Loucy (cell line): Measurements from ENCODE around the gene PTPRN2.

ENCODE experiments used
- H2AFZ ChIP-seq: fragments of 200-600 bp; sonication (generic); 2 replicates; pipeline ENCODE4 v1.6.0; 2016; ENCODE audit warnings: antibody characterized with exemption, mild to moderate bottlenecking, low read length, moderate library complexity
- H3F3A ChIP-seq: fragments of 200-600 bp; 2 replicates; pipeline ENCODE4 v1.6.0; 2016; ENCODE audit warnings: antibody characterized with exemption, low read depth, mild to moderate bottlenecking
- H3K27me3 ChIP-seq: fragments of 200-600 bp; sonication (generic); 2 replicates; pipeline ENCODE4 v1.6.1; 2014; ENCODE audit warnings: low read length, mild to moderate bottlenecking; ENCODE audit not compliant: insufficient read depth, poor library complexity, severe bottlenecking
- H3K36me3 ChIP-seq: fragments of 200-600 bp; sonication (generic); 2 replicates; pipeline ENCODE4 v1.6.1; 2016; ENCODE audit warnings: low read length; ENCODE audit not compliant: insufficient read depth
- H3K4me1 ChIP-seq: fragments of 200-600 bp; sonication (generic); 2 replicates; pipeline ENCODE4 v1.5.1; 2014; ENCODE audit warnings: low read length, mild to moderate bottlenecking; ENCODE audit not compliant: insufficient read depth, poor library complexity, severe bottlenecking
- H3K4me2 ChIP-seq: fragments of 200-600 bp; sonication (generic); 2 replicates; pipeline ENCODE4 v1.6.0; 2014; ENCODE audit warnings: antibody characterized with exemption, low read length, low read depth, mild to moderate bottlenecking; ENCODE audit not compliant: poor library complexity, severe bottlenecking
- H3K4me3 ChIP-seq: fragments of 200-600 bp; sonication (generic); 2 replicates; pipeline ENCODE4 v1.5.1; 2014; ENCODE audit warnings: low read length, mild to moderate bottlenecking, mixed read lengths; ENCODE audit not compliant: poor library complexity, severe bottlenecking
- H3K79me2 ChIP-seq: fragments of 200-600 bp; sonication (generic); 2 replicates; pipeline ENCODE4 v1.6.1; 2014; ENCODE audit warnings: low read length; ENCODE audit not compliant: insufficient read depth
- H3K9ac ChIP-seq: fragments of 200-600 bp; sonication (generic); 2 replicates; pipeline ENCODE4 v1.6.0; 2014; ENCODE audit warnings: mild to moderate bottlenecking, low read depth, low read length, moderate library complexity; ENCODE audit not compliant: poor library complexity, severe bottlenecking
- H3K9me2 ChIP-seq: fragments of 200-600 bp; sonication (generic); replicated peaks from 2 replicates; pipeline ENCODE4 v1.6.1; 2016; ENCODE audit warnings: low read depth, low read length, mixed read lengths
- H3K9me3 ChIP-seq: fragments of 200-600 bp; sonication (generic); 2 replicates; pipeline ENCODE4 v1.6.1; 2014; ENCODE audit warnings: mild to moderate bottlenecking, antibody characterized with exemption, low read length, low read depth; ENCODE audit not compliant: insufficient read depth
- H4K20me1 ChIP-seq: fragments of 200-600 bp; sonication (generic); 2 replicates; pipeline ENCODE4 v1.6.0; 2014; ENCODE audit warnings: antibody characterized with exemption, low read length, mild to moderate bottlenecking; ENCODE audit not compliant: insufficient read depth, poor library complexity, severe bottlenecking
- EZH2phosphoT487 ChIP-seq: fragments of 200-600 bp; IDR thresholded peaks from 2 replicates; pipeline ENCODE4 v1.6.1; 2018; ENCODE audit warnings: antibody characterized with exemption, mild to moderate bottlenecking, moderate library complexity, borderline replicate concordance
- TF ChIP-seq, protein P1 (sequence below): fragments of 200-600 bp; sonication (generic); conservative IDR thresholded peaks from 2 replicates; pipeline ENCODE4 v1.5.1; 2014; ENCODE audit warnings: mild to moderate bottlenecking, antibody characterized with exemption, low read length

PTPRN2 gene

DNA sequence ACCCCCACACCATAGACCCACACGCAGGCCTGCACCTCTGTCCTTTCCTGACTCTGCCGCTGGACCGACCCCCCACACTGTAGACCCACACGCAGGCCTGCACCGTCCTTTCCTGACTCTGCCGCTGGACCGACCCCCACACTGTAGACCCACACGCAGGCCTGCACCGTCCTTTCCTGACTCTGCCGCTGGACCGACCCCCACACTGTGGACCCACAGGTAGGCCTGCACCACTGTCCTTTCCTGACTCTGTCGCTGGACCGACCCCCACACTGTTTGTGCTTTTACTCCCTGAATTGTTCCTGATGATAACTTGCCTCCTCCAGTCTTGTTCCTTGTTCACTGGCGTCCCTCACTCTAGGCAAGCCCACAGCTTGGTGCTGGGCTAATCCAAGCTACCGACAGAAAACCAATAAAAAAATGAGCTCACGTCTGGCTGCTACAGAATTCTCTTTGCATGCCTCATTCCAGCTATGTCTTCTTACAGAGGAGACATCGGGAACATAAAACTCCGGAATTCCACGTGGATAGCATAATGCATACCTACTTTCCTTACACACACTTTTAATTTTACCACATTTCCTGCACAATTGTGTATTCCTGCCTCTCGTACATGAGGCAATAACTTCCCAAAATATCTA lies 494.3 kb downstream of the PTPRN2 start:
- no peak overlapping the region for H2AFZ ChIP-seq
- no peak overlapping the region for H3K4me3 ChIP-seq
- no peak for TF ChIP-seq EZH2phosphoT487
- TF ChIP-seq, protein P1, sequence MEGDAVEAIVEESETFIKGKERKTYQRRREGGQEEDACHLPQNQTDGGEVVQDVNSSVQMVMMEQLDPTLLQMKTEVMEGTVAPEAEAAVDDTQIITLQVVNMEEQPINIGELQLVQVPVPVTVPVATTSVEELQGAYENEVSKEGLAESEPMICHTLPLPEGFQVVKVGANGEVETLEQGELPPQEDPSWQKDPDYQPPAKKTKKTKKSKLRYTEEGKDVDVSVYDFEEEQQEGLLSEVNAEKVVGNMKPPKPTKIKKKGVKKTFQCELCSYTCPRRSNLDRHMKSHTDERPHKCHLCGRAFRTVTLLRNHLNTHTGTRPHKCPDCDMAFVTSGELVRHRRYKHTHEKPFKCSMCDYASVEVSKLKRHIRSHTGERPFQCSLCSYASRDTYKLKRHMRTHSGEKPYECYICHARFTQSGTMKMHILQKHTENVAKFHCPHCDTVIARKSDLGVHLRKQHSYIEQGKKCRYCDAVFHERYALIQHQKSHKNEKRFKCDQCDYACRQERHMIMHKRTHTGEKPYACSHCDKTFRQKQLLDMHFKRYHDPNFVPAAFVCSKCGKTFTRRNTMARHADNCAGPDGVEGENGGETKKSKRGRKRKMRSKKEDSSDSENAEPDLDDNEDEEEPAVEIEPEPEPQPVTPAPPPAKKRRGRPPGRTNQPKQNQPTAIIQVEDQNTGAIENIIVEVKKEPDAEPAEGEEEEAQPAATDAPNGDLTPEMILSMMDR, result no peak
- no peaks in the 10 kb centered on the region for H3K36me3 ChIP-seq
- no peak overlapping the region for H3K9ac ChIP-seq
- H3K4me2 ChIP-seq, result no peak overlapping the region
- no peaks in the 10 kb centered on the region for H3K4me1 ChIP-seq
- H3K9me2 ChIP-seq, result no peaks in the 10 kb centered on the region
- no peaks in the 10 kb centered on the region for H3F3A ChIP-seq
- no peaks in the 10 kb centered on the region for H4K20me1 ChIP-seq
- H3K79me2 ChIP-seq, result no peaks in the 10 kb centered on the region
- peaks cover 7% of the 10 kb centered on the region; the same call in 1 of the 2 replicates for H3K9me3 ChIP-seq
- H3K27me3 ChIP-seq, result no peaks in the 10 kb centered on the region

DNA sequence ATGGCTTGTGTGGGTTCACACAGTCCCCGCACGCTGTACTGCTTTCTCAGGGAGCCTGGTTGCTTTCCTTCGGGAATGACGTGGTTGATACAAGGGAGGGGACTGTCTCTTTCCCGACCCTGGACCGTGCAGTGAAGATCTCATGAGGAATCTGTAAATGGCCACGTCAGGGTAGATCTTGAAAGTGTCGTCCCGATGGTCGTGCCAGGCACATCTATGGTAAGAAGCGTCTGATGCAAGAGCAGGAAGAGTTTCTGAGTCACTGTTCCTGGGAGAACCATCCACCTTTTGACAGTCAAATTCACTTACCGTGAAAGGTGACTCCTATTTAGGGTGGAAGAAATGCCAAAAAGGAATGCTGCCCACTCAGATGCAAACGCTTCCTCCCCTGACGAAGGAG lies 500.4 kb downstream of the PTPRN2 start:
- Histone ChIP-seq H3K27me3 (no peaks in the 10 kb centered on the region), H3K4me3 (no peak overlapping the region), H3K9ac (no peak overlapping the region), H3F3A (no peaks in the 10 kb centered on the region), H3K4me2 (no peak overlapping the region), H3K9me3 (peaks cover 6% of the 10 kb centered on the region; the same call in 1 of the 2 replicates), H2AFZ (no peak overlapping the region), H3K36me3 (no peaks in the 10 kb centered on the region), H4K20me1 (no peaks in the 10 kb centered on the region), H3K9me2 (no peaks in the 10 kb centered on the region), H3K4me1 (no peaks in the 10 kb centered on the region), H3K79me2 (no peaks in the 10 kb centered on the region)
- TF ChIP-seq, protein P1, result no peak
- no peak for TF ChIP-seq EZH2phosphoT487

DNA sequence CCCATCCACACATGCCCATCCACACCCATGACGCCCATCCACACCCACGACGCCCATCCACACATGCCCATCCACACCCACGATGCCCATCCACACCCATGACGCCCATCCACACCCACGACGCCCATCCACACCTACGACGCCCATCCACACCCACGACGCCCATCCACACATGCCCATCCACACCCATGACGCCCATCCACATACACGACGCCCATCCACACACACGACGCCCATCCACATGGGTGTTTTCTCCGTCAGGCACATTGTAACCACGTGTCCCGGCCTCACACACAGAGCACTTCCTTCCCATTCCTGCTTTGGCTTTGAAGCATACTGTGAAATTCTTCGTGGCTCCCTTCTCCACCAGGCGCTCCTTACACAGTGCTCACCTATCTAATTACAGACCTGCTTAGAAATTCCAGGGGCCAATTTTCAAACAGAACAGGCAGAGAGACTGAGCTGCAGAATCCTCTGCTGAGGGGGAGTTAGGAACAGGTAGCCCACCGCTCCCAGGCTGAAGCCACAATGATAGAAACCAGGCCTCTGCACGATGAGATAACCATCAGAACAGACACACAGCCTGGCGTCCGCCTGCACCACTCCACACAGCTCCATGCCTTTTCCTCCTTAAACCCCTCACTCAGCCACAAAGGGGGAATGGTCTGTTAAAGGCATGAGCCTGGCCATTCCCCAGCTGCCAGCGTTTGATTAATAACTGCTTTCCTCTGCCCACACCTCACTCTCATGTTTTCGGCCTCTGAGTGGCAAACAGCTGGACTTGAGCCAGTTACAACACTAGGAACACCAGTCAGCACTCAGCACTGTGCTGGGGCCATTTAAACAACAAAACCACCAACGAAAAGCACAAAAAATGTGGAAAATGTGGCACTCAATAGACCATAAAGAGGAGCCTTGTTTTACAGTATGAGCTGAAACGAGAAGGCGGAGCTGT lies 501.6 kb downstream of the PTPRN2 start:
- Histone ChIP-seq H3K4me3 (no peak overlapping the region), H4K20me1 (no peaks in the 10 kb centered on the region), H3K79me2 (no peaks in the 10 kb centered on the region), H3K27me3 (no peaks in the 10 kb centered on the region), H3K9me3 (peaks cover 6% of the 10 kb centered on the region; the same call in 1 of the 2 replicates), H3K4me1 (no peaks in the 10 kb centered on the region), H2AFZ (no peak overlapping the region), H3K36me3 (no peaks in the 10 kb centered on the region), H3K4me2 (no peak overlapping the region), H3F3A (no peaks in the 10 kb centered on the region), H3K9me2 (no peaks in the 10 kb centered on the region), H3K9ac (no peak overlapping the region)
- TF ChIP-seq EZH2phosphoT487, result no peak
- TF ChIP-seq, protein P1, result no peak
